SK-N-SH (cell line): ENCODE results near the gene ACVRL1. TPM values are rescaled to one million over a fixed set of nuclear protein-coding genes. Genes with fewer than 3 reads are reported as not detected.

Source experiments
- CTCF ChIA-PET: fragments of 300-600, 350-600 bp; formaldehyde crosslinking; extraction: SDS; loops from one replicate; lab custom pipeline; 2021; lab: Yijun Ruan, JAX
- POLR2A ChIA-PET: fragments of 350-600 bp; sonication (Branson Sonifier 250); formaldehyde crosslinking; extraction: SDS; loops from one replicate; lab custom pipeline; 2020; ENCODE audit warnings: antibody characterized with exemption, inconsistent platforms; lab: Yijun Ruan, JAX
- DNase-seq: peaks from one replicate; pipeline ENCODE4 v3.0.0; 2012
- H2AFZ ChIP-seq: fragments of 200-600 bp; sonication (generic); 2 replicates; pipeline ENCODE4 v1.8.1; 2016; ENCODE audit warnings: antibody characterized with exemption, mild to moderate bottlenecking, low read depth
- H3F3A ChIP-seq: fragments of 200-600 bp; sonication (generic); replicated peaks from 2 replicates; pipeline ENCODE3; 2016; ENCODE audit warnings: antibody characterized with exemption, mild to moderate bottlenecking; ENCODE audit not compliant: insufficient read depth
- H3K27ac ChIP-seq, 2 experiments: fragments of 200-500 bp in 1 of 2; fragments of 200-600 bp in 1 of 2; sonication (Bioruptor generic) in 1 of 2; sonication (generic), shearing (Covaris generic) in 1 of 2; 2 replicates each; pipeline versions ENCODE4 v1.5.1 to v1.6.1; 2014 to 2016; ENCODE audit warnings: low read depth in 2 of 2, inconsistent platforms in 1 of 2, low read length in 1 of 2, mild to moderate bottlenecking in 1 of 2, mixed read lengths in 1 of 2
- H3K27me3 ChIP-seq: fragments of 200-600 bp; sonication (generic), shearing (Covaris generic); 2 replicates; pipeline ENCODE4 v1.6.1; 2016; ENCODE audit warnings: mixed run types; ENCODE audit not compliant: insufficient read depth
- H3K36me3 ChIP-seq, 2 experiments: fragments of 200-500 bp in 1 of 2; fragments of 200-600 bp in 1 of 2; sonication (Bioruptor generic) in 1 of 2; sonication (generic) in 1 of 2; replicated peaks in 1 of 2; 2 replicates each; pipeline versions ENCODE3 to v1.5.1; 2014 to 2016; ENCODE audit warnings: low read length in 1 of 2, mild to moderate bottlenecking in 1 of 2; ENCODE audit not compliant: insufficient read depth in 2 of 2, control insufficient read depth in 1 of 2
- H3K4me1 ChIP-seq, 2 experiments: fragments of 200-500 bp in 1 of 2; fragments of 200-600 bp in 1 of 2; sonication (Bioruptor generic) in 1 of 2; sonication (generic), shearing (Covaris generic) in 1 of 2; 2 replicates each; pipeline versions ENCODE4 v1.5.1 to v1.6.1; 2014 to 2016; ENCODE audit warnings: low read depth in 1 of 2, low read length in 1 of 2, mixed run types in 1 of 2; ENCODE audit not compliant: insufficient read depth in 2 of 2, control insufficient read depth in 1 of 2
- H3K4me2 ChIP-seq: fragments of 200-600 bp; sonication (generic), shearing (Covaris generic); 2 replicates; pipeline ENCODE4 v1.6.1; 2017; ENCODE audit warnings: mixed run types
- H3K4me3 ChIP-seq, 2 experiments: fragments of 200-500 bp in 1 of 2; fragments of 200-600 bp in 1 of 2; sonication (Bioruptor generic) in 1 of 2; sonication (generic), shearing (Covaris generic) in 1 of 2; 2 replicates each; pipeline versions ENCODE4 v1.5.1 to v1.8.1; 2014 to 2016; ENCODE audit warnings: low read depth in 2 of 2, inconsistent platforms in 1 of 2, low read length in 1 of 2, mild to moderate bottlenecking in 1 of 2, mixed read lengths in 1 of 2, moderate library complexity in 1 of 2
- H3K79me2 ChIP-seq: fragments of 200-600 bp; sonication (generic); 2 replicates; pipeline ENCODE4 v1.8.1; 2017; ENCODE audit warnings: mild to moderate bottlenecking; ENCODE audit not compliant: insufficient read depth
- H3K9ac ChIP-seq: fragments of 200-600 bp; sonication (generic); 2 replicates; pipeline ENCODE4 v1.6.1; 2017; ENCODE audit warnings: mixed run types
- H3K9me2 ChIP-seq: fragments of 200-600 bp; sonication (generic); 2 replicates; pipeline ENCODE4 v1.6.1; 2017; ENCODE audit warnings: mixed run types
- H3K9me3 ChIP-seq: fragments of 200-600 bp; sonication (generic); 2 replicates; pipeline ENCODE4 v1.6.1; 2017; ENCODE audit warnings: mixed run types, mild to moderate bottlenecking, moderate library complexity
- H4K20me1 ChIP-seq: fragments of 200-600 bp; sonication (generic); 2 replicates; pipeline ENCODE4 v1.6.1; 2017; ENCODE audit warnings: mild to moderate bottlenecking, mixed run types; ENCODE audit not compliant: insufficient read depth
- ELF1 ChIP-seq: IDR thresholded peaks from 2 replicates; pipeline ENCODE4 v1.4.0; 2012
- EP300 ChIP-seq, 2 experiments: IDR thresholded peaks; 2 replicates each; pipeline versions ENCODE4 v1.4.0 to v1.6.1; 2012; ENCODE audit warnings: borderline replicate concordance in 1 of 2, low read depth in 1 of 2, low read length in 1 of 2
- EZH2phosphoT487 ChIP-seq: fragments of 200-600 bp; sonication (generic); IDR thresholded peaks from 2 replicates; pipeline ENCODE4 v1.6.1; 2017; ENCODE audit warnings: low read depth, mixed run types, mild to moderate bottlenecking, antibody characterized with exemption, moderate library complexity, borderline replicate concordance
- JUND ChIP-seq: IDR thresholded peaks from 2 replicates; pipeline ENCODE4 v1.4.0; 2012
- NRF1 ChIP-seq: IDR thresholded peaks from 2 replicates; pipeline ENCODE4 v1.6.1; 2012; ENCODE audit warnings: low read depth, mild to moderate bottlenecking, low read length
- RXRA ChIP-seq: IDR thresholded peaks from 2 replicates; pipeline ENCODE4 v1.4.0; 2012; ENCODE audit warnings: low read depth, mild to moderate bottlenecking, borderline replicate concordance
- SIN3A ChIP-seq: IDR thresholded peaks from 2 replicates; pipeline ENCODE4 v1.6.1; 2012; ENCODE audit warnings: low read depth, mild to moderate bottlenecking, low read length, moderate library complexity, borderline replicate concordance
- TCF12 ChIP-seq: IDR thresholded peaks from 2 replicates; pipeline ENCODE4 v1.4.0; 2012
- TEAD4 ChIP-seq: IDR thresholded peaks from 2 replicates; pipeline ENCODE4 v1.4.0; 2012; ENCODE audit warnings: mild to moderate bottlenecking, borderline replicate concordance; ENCODE audit not compliant: insufficient read depth
- YY1 ChIP-seq: IDR thresholded peaks from 2 replicates; pipeline ENCODE4 v1.4.0; 2012; ENCODE audit warnings: low read depth, mild to moderate bottlenecking
- WGBS: methylation state at CpG from one replicate; pipeline ENCODE4 v1.1.6; 2017; ENCODE audit warnings: low lambda C conversion rate; 5-methylcytosine and 5-hydroxymethylcytosine counted together
- polyA plus RNA-seq, 3 experiments: library from polyadenylated mRNA; depleted of rRNA; stranded (reverse); fragments of >200 nt; gene quantifications; 2 replicates each; pipeline ENCODE4 v1.2.3, GENCODE V29; 2012
- TF ChIP-seq, protein P1 (sequence below): IDR thresholded peaks from 2 replicates; pipeline ENCODE4 v1.4.0; 2012; ENCODE audit warnings: low read depth, borderline replicate concordance
- TF ChIP-seq, protein P2 (sequence below): IDR thresholded peaks from 2 replicates; pipeline ENCODE4 v1.4.0; 2012; ENCODE audit warnings: low read depth
- TF ChIP-seq, protein P3 (sequence below): IDR thresholded peaks from 2 replicates; pipeline ENCODE4 v1.4.0; 2012; ENCODE audit warnings: low read depth, borderline replicate concordance

Gene ACVRL1
- polyA plus RNA-seq, 1 of the 3 experiments (the other 2 are of a cell fraction), result 0.07 TPM

DNA sequence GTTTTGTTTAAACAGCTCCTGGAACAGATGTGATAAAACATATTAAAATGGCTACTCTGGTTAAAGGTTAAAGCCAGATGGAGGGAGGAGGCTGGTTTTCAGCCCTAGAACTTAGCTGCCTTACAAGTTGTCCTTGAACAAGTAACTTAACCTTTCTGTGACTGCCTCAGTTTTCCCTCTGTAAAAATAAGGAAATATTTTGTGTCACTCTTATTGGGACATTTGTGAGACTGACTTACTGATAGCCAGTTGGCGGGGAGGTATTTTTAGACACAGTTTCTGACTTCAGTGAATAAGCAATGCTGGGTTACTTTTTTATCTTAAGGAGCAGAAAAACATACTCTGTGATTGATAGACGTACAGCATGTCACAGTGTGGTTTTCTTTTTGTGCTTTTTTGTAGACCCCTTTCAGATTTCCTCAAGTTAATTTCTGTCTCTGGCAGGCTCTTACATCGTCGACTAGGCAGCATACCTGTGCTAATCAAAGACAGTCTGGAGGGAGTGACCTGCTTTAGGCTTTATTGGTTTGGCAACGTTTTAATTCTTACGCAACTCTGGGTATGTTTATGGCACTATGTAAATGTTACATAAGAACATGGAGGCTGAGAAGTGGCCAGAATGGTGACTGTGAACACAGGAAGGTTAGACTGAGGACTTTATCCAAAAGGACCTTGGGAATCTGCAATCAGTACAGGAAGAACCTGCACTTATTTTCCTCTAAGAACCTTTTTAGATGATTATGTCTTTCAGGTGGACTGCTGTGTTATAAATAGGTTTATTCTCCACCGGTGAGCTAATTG, 47.5 kb downstream of the ACVRL1 start:
- POLR2A ChIA-PET, result interaction anchor here (0.7 kb wide), 1 partner anchor 13 kb away, joined by 3 read pairs; no protein-coding TSS in a partner anchor
- H3F3A ChIP-seq, result peaks cover 10% of the 10 kb centered on the region
- 79% methylated on average over 7 of the region's 7 CpGs for WGBS
- CTCF ChIA-PET, result interaction anchor here (0.6 to 3.6 kb wide), 10 partner anchors 7 to 871 kb away, joined by 3 to 18 read pairs (median 4); no protein-coding TSS in a partner anchor
- peaks cover 3 to 26% of the 10 kb centered on the region in 2 experiments; a peak in 2 of 4 replicates for H3K4me1 ChIP-seq
- no peaks in the 10 kb centered on the region for H3K9me2 ChIP-seq
- peak overlapping the region in 1 of 2 experiments; percentile 89; a peak in 2 of 4 replicates for H3K27ac ChIP-seq
- H3K9ac ChIP-seq, result no peak overlapping the region
- TF ChIP-seq TEAD4, result no peak
- H3K9me3 ChIP-seq, result no peaks in the 10 kb centered on the region
- DNase-seq, result no peak
- H4K20me1 ChIP-seq, result no peaks in the 10 kb centered on the region; the same call in 1 of the 2 replicates
- H3K27me3 ChIP-seq, result 0 out of 2 replicates have a peak, but pooled peaks cover 5% of the 10 kb centered on the region
- no peak overlapping the region for H3K4me2 ChIP-seq
- H2AFZ ChIP-seq, result no peak overlapping the region
- H3K79me2 ChIP-seq, result peaks cover 44% of the 10 kb centered on the region
- H3K36me3 ChIP-seq, result peaks cover 0 to 7% of the 10 kb centered on the region in 2 experiments
- no peak overlapping the region for H3K4me3 ChIP-seq

DNA sequence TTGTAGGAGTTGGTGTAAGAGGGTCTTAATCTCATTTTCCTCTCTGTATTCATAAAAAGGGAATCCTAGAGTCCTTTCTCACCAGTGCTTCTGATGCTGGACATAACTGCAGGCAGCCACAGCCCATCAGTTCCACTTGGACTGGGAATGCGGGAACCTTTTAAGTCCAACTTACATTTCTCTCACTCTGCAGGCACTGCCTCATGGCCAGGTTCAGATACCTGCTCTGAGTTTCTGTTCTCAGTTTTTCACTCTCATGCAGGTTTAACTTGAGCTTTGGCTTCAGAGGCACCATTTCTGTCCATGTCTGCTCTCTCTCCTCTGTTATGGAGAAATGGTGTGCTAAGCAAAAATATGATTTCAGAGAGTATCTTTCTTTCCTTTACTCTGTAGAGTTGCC, 48.4 kb downstream of the ACVRL1 start:
- peaks cover 0 to 22% of the 10 kb centered on the region in 2 experiments; a peak in 2 of 4 replicates for H3K4me1 ChIP-seq
- peaks cover 0 to 7% of the 10 kb centered on the region in 2 experiments for H3K36me3 ChIP-seq
- no peak overlapping the region for H3K4me3 ChIP-seq
- WGBS, result 89% methylated on average over 1 of the region's 1 CpG
- DNase-seq, result no peak
- ChIA-PET POLR2A (interaction anchor here (0.7 kb wide), 1 partner anchor 14 kb away, joined by 3 read pairs; no protein-coding TSS in a partner anchor), CTCF (interaction anchor here (1.0 to 3.6 kb wide), 7 partner anchors 15 to 70 kb away, joined by 3 to 18 read pairs (median 4); no protein-coding TSS in a partner anchor)
- H4K20me1 ChIP-seq, result peaks cover 2% of the 10 kb centered on the region; the same call in 1 of the 2 replicates
- H3F3A ChIP-seq, result peaks cover 7% of the 10 kb centered on the region
- peaks cover 44% of the 10 kb centered on the region for H3K79me2 ChIP-seq
- no peaks in the 10 kb centered on the region for H3K27me3 ChIP-seq
- H3K9me2 ChIP-seq, result no peaks in the 10 kb centered on the region
- TF ChIP-seq SIN3A, result no peak
- no peak overlapping the region for H2AFZ ChIP-seq
- H3K9ac ChIP-seq, result no peak overlapping the region
- no peak overlapping the region; a peak in 1 of 4 replicates for H3K27ac ChIP-seq
- H3K4me2 ChIP-seq, result no peak overlapping the region
- no peaks in the 10 kb centered on the region for H3K9me3 ChIP-seq

DNA sequence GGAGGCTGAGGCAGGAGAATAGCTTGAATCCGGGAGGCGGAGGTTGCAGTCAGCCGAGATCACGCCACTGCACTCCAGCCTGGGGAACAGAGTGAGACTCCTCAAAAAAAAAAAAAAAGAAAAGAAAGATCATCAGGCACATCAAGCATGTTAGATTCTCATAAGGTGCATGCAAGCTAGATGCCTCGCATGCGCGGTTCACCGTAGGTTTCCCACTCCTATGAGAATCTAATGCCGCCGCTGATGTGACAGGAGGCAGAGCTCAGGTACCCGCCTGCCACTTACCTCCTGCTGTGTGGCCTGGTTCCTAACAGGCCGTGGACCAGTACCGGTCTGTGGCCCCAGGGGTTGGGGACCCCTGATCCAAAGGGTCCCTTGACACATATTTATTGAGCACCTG, 51.2 kb downstream of the ACVRL1 start:
- H3K36me3 ChIP-seq, result peaks cover 0 to 7% of the 10 kb centered on the region in 2 experiments
- H3F3A ChIP-seq, result peaks cover 3% of the 10 kb centered on the region
- H3K27ac ChIP-seq, result no peak overlapping the region
- no peaks in the 10 kb centered on the region for H3K9me2 ChIP-seq
- no peaks in the 10 kb centered on the region for H3K9me3 ChIP-seq
- peaks cover 36% of the 10 kb centered on the region for H3K79me2 ChIP-seq
- ChIA-PET CTCF (interaction anchor here (0.9 to 1.5 kb wide), 3 partner anchors 9 to 66 kb away, joined by 4 to 5 read pairs (median 4); no protein-coding TSS in a partner anchor), POLR2A (no interaction called here)
- peaks cover 0 to 19% of the 10 kb centered on the region in 2 experiments; a peak in 2 of 4 replicates for H3K4me1 ChIP-seq
- no peak overlapping the region for H3K4me3 ChIP-seq
- no peak overlapping the region for H2AFZ ChIP-seq
- no peak for DNase-seq
- TF ChIP-seq TCF12, result no peak
- no peak for TF ChIP-seq NRF1
- TF ChIP-seq ELF1, result no peak
- TF ChIP-seq, protein P1, sequence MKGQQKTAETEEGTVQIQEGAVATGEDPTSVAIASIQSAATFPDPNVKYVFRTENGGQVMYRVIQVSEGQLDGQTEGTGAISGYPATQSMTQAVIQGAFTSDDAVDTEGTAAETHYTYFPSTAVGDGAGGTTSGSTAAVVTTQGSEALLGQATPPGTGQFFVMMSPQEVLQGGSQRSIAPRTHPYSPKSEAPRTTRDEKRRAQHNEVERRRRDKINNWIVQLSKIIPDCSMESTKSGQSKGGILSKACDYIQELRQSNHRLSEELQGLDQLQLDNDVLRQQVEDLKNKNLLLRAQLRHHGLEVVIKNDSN, result no peak
- TF ChIP-seq EZH2phosphoT487, result no peak
- TF ChIP-seq, protein P2, sequence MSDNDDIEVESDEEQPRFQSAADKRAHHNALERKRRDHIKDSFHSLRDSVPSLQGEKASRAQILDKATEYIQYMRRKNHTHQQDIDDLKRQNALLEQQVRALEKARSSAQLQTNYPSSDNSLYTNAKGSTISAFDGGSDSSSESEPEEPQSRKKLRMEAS, result no peak
- TF ChIP-seq RXRA, result no peak
- TF ChIP-seq YY1, result no peak
- TF ChIP-seq, protein P3, sequence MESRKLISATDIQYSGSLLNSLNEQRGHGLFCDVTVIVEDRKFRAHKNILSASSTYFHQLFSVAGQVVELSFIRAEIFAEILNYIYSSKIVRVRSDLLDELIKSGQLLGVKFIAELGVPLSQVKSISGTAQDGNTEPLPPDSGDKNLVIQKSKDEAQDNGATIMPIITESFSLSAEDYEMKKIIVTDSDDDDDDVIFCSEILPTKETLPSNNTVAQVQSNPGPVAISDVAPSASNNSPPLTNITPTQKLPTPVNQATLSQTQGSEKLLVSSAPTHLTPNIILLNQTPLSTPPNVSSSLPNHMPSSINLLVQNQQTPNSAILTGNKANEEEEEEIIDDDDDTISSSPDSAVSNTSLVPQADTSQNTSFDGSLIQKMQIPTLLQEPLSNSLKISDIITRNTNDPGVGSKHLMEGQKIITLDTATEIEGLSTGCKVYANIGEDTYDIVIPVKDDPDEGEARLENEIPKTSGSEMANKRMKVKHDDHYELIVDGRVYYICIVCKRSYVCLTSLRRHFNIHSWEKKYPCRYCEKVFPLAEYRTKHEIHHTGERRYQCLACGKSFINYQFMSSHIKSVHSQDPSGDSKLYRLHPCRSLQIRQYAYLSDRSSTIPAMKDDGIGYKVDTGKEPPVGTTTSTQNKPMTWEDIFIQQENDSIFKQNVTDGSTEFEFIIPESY, result no peak
- no peak for TF ChIP-seq JUND
- TF ChIP-seq EP300 (IDR thresholded peaks at IDR 0.05; ENCODE audit: borderline replicate concordance in 1 of 2, low read depth in 1 of 2, low read length in 1 of 2), result no peak
- no peak for TF ChIP-seq SIN3A
- WGBS, result 99% methylated on average over 13 of the region's 13 CpGs
- H4K20me1 ChIP-seq, result peaks cover 5% of the 10 kb centered on the region; the same call in 1 of the 2 replicates
- H3K9ac ChIP-seq, result no peak overlapping the region
- no peak overlapping the region for H3K4me2 ChIP-seq
- H3K27me3 ChIP-seq, result no peaks in the 10 kb centered on the region
